ELR (cell line): Measurements from ENCODE around the gene PCSK5.
"Not testable (repeated sequence)": the region's sequence is repeated elsewhere in the genome, so short reads cannot be mapped to it uniquely, and the experiment has no call there.

Source experiments
- DNase-seq: peaks from one replicate; pipeline ENCODE4 v3.0.0-alpha.2; 2015; ENCODE audit warnings: low read depth

Gene PCSK5

GRCh38 chr9:76007935-76008334 is 117.5 kb downstream of the PCSK5 start:
- DNase-seq, result no peak

DNA sequence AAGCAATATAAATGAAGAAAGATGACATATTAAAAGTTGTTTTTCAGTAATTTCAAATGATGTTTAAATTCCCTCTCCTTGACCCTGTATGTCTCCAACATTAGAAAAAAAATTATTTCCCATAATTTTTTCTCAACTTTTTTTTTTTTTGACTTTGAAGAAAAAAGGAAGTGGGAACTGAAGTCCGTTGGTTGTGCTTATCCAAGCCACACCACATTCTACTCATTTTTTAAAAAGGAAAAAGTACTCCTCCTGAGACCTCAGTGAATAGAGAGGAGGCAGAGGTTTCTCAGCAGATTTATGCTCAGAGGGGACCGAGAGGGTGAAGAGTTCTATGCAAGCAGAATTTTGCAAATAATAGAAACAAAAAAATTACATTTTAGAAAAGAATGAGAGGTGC is 123.3 kb downstream of the PCSK5 start:
- no peak for DNase-seq

- DNase-seq, result no peak
Observed at GRCh38 chr9:76018235-76018634, 127.8 kb downstream of the PCSK5 start.

DNA sequence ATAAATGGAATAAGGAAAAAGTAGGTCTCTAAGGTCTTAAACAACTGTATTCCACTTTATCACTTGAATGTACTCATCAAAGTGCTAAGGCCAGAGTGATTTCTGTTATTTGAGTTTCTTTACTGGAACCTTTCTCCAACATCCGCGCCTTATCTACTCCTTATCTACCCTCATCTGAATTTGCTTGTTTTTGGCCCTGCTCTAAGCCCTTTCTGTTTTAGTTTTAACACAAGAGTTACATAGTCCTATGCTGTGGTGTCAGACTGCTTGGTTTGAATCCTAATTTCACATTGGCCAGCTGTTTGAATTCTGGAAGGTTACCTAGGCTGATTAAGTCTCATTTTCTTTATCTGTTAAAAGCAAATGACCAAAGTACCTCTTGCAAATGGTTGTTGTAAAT is 128.3 kb downstream of the PCSK5 start:
- DNase-seq, result no peak

- no peak for DNase-seq
Observed at GRCh38 chr9:76020652-76021051, 130.2 kb downstream of the PCSK5 start.

DNA sequence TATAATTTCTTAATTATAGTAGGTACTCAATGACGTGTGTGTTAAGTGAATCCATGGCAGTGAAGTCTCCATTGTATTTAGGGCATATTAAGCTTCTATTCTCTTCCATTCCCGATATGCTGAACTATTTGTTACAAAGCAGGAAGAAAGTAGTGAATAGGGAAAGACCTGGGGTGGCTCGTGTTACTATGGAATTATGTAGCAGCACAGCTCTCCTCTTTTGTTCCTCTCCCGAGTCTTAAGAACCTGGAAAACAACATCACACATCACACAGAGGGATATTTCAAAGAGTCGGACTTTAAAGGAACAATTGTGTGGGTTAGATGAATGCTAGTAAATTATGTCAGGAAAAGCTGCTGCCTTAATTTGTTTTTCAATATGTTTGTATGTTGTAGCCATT is 131.8 kb downstream of the PCSK5 start:
- DNase-seq, result no peak

DNA sequence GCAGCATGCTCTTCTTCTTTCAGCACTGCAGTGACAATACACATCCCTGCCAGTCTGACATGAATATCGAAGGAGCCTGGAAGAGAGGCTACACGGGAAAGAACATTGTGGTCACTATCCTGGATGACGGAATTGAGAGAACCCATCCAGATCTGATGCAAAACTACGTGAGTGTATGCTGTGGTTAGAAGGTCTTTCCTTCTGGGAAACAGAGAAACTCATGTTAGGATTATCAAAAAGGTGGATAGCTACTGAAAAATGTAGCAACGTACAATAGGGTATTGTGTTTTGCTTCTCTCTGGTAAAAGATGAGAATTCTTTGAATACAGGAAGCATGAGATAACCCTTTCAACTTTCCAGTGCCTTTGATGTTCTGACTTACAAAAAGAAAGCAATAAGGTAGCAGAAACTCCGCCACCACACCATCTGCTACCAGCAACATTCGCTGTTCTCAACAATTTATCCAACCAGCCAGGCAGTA is 133.3 kb downstream of the PCSK5 start:
- DNase-seq, result no peak

GRCh38 chr9:76025286-76025685 is 134.8 kb downstream of the PCSK5 start:
- DNase-seq, result no peak

GRCh38 chr9:76026796-76027195 is 136.3 kb downstream of the PCSK5 start:
- no peak for DNase-seq

- DNase-seq, result no peak
Observed at GRCh38 chr9:76027416-76027815, 136.9 kb downstream of the PCSK5 start.

DNA sequence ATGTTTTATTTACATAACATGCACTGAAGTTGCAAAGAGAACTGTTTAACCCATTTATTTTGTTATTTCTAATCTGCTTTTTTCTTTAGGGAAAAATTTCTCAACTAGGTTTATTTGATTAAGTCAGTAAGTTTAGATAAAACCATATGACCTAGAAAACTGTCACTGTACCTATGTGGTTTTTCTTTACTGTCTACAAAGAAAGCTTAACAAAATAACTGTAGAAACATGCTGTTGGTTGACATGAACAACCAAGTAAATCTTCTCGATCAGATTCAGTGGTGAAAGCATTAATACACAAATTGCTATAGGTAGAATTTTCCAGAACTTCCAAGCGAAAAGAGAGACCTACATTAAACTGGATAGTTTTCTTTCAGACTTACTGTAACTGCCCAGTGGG is 137.4 kb downstream of the PCSK5 start:
- no peak for DNase-seq

- no peak for DNase-seq
Observed at GRCh38 chr9:76032038-76032796, 141.7 kb downstream of the PCSK5 start.

DNA sequence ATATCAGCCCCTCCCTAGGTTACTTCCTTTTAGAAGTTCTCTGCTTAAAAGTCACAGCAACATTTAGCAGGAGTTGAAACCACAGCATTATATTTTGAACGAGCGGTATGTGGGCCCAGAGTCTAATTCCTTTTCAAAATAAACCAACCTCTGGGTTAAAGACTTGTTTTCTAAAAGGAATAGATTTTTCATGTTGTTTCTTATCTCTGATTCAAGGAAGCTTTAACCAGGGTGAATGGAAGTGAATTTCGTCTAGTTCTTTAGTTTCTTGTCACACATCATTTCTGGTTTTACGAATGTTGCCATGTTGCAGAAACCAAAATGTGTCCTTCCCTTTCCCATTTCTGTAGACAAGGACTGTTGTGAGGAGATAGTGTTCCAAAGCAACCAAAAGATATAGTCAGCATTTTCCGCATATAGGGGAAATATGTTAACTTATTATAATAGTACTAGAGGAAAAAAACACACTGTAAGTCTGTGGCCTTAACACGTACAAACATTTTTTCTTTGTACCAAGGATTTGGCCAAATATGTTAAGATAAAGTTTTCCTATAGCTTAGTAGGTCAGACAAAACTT is 142.4 kb downstream of the PCSK5 start:
- DNase-seq, result no peak

GRCh38 chr9:76034049-76034448 is 143.6 kb downstream of the PCSK5 start:
- no peak for DNase-seq

- no peak for DNase-seq
Observed at GRCh38 chr9:76036762-76037161, 146.3 kb downstream of the PCSK5 start.

- DNase-seq, result no peak
Observed at GRCh38 chr9:76037587-76038225, 147.2 kb downstream of the PCSK5 start.

- DNase-seq, result no peak
Observed at GRCh38 chr9:76038431-76038830, 148.0 kb downstream of the PCSK5 start.

DNA sequence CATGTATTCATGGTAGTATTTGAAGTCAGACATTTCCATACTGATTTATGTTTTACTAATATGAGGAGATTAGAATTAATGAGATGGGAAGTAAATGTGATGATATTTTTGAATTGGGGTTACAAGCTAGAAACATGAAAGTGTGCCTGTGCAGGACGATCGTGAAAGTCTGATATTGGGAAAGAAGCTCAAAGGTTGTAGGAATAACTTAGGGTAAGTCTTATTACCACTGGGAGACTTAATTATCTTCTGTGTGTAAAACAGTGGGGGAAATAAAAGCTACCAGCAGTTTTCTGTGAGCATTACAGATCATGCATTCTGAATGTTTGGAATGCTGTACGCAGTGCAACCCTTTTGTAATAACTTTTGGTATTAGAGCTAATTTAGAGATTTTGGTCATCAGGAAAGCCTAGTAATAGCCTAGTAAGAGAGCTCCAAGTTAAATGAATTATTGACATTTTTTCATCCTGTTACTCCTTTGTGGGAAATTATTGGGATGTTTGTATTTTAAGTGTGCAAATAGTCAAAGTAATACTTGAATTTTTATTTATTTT is 153.9 kb downstream of the PCSK5 start:
- no peak for DNase-seq

DNA sequence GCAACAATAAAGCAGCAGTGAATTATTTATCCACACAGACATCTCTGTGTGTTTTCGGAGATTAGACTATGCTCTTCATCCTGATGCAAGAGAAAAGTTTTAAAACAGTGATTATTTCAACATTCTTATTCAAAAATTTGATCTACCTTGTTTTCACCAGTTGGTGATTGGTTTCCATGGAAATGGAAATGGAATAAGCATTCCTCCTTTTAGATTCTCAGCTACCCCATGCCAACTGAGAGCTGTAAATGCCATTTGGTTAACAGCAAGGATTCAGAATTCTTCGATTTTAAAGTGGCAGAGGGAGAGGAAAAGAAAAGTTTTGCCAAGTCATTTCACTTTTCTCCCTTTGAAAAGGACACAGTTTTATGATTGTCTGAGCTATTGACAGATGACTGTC is 154.7 kb downstream of the PCSK5 start:
- no peak for DNase-seq

DNA sequence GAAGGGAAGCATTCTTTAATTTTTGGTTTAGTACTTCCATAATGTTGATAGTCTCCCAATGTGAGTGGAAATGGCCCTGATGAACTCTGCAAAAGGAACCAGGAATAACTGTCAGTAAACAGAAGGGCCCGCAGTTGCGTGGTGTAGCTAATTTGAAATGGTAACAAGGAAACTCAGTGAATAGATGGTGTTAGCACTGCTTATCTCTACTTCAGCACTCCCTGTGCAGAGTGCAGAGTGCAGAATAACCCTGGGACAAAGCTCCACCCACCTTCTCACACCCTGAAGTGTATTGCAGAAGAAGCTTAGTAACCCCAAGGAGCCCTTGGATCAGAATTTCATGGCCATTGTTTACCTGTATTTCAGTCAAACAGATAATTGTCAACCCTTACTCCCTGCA is 158.9 kb downstream of the PCSK5 start:
- no peak for DNase-seq

- no peak for DNase-seq
Observed at GRCh38 chr9:76067696-76068095, 177.2 kb downstream of the PCSK5 start.

DNA sequence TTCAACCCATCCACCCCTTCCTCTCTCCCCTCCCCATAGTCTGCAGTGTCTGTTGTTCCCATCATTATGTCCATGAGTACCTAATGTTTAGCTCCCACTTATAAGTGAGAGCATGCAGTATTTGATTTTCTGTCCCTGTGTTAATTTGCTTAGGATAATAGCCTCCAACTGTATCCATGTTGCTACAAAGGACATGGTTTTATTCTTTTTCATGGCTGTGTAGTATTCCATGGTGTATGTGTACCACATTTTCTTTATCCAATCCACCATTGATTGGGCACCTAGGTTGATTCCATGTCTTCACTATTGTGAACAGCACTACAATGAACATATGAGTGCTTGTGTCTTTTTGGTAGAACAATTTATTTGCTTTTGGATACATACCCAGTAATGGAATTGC is 187.1 kb downstream of the PCSK5 start:
- no peak for DNase-seq

DNA sequence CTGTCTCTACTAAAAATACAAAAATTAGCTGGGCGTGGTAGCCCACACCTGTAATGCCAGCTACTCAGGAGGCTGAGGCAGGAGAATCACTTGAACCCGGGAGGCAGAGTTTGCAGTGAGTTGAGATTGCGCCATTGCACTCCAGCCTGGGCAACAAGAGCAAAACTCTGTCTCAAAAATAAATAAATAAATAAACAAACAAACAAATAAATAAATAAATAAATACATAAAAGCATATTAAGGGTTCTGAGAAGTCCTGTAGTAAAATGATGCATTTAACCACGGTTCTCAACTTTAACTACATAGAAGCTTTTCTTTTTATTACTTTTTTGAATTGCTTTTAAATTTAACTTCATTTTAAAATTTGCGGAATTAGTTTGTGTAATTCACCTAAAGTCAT is 190.8 kb downstream of the PCSK5 start:
- not testable (repeated sequence) for DNase-seq
